22Rv1 (cell line): ENCODE results near the gene SERPIND1.

Experiments
- H3K27ac ChIP-seq: fragments of 450-650 bp; 2 replicates; pipeline ENCODE4 v1.5.1; 2017
- CTCF ChIP-seq: fragments of 450-650 bp; IDR thresholded peaks from 2 replicates; pipeline ENCODE4 v1.5.1; 2017; ENCODE audit warnings: mild to moderate bottlenecking
- ZFX ChIP-seq: fragments of 450-650 bp; IDR thresholded peaks from 2 replicates; pipeline ENCODE4 v1.6.1; 2017; ENCODE audit warnings: antibody characterized with exemption, borderline replicate concordance

SERPIND1 gene

GRCh38 chr22:20792966-20793728, 19.2 kb downstream of the SERPIND1 start:
- TF ChIP-seq CTCF (no peak), ZFX (no peak)
- H3K27ac ChIP-seq, result no peak overlapping the region

- no peak overlapping the region for H3K27ac ChIP-seq
- TF ChIP-seq ZFX (no peak), CTCF (no peak)
These were observed 20.1 kb downstream of the SERPIND1 start for GRCh38 chr22:20793748-20794649.

- TF ChIP-seq ZFX (no peak), CTCF (no peak)
- H3K27ac ChIP-seq, result no peak overlapping the region
These were observed 20.9 kb downstream of the SERPIND1 start for GRCh38 chr22:20794650-20795413.

GRCh38 chr22:20796731-20797130, 22.8 kb downstream of the SERPIND1 start:
- no peak overlapping the region for H3K27ac ChIP-seq
- no peak for TF ChIP-seq ZFX
- TF ChIP-seq CTCF, result no peak

- TF ChIP-seq ZFX (no peak), CTCF (no peak)
- no peak overlapping the region for H3K27ac ChIP-seq
These were observed 24.3 kb downstream of the SERPIND1 start for GRCh38 chr22:20798218-20798617.

GRCh38 chr22:20798974-20799373, 25.1 kb downstream of the SERPIND1 start:
- TF ChIP-seq ZFX, result no peak
- no peak for TF ChIP-seq CTCF
- no peak overlapping the region for H3K27ac ChIP-seq
